C4-2B (cell line): ENCODE results near the gene DDX5.

Experiments
- H3K27ac ChIP-seq: fragments of 450-650 bp; 2 replicates; pipeline ENCODE4 v1.5.1; 2017
- ZFX ChIP-seq: fragments of 450-650 bp; IDR thresholded peaks from 2 replicates; pipeline ENCODE4 v1.6.1; 2017
- TF ChIP-seq, protein P1 (sequence below): fragments of 450-650 bp; conservative IDR thresholded peaks from 2 replicates; pipeline ENCODE4 v1.5.1; 2017; ENCODE audit warnings: mild to moderate bottlenecking

Gene DDX5

DNA sequence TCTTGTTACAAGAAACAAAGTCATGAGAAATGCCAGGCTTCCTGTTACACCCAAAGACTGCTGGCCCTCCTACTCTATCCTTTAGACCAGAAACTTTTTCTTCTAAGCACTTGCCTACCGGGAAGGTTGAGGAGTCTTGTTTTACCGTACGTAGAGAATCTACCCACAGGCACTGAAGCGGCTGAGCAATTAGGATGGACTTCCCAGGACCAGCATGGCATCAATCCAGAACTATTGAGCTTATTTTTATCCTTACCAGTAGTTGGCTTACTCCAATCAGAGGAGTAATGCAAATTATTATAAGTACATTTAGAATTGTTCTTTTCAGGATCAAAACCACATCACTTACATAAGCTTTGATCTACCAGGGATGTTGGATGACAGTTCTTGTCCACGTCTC is 26.3 kb upstream of the DDX5 start:
- TF ChIP-seq, protein P1, sequence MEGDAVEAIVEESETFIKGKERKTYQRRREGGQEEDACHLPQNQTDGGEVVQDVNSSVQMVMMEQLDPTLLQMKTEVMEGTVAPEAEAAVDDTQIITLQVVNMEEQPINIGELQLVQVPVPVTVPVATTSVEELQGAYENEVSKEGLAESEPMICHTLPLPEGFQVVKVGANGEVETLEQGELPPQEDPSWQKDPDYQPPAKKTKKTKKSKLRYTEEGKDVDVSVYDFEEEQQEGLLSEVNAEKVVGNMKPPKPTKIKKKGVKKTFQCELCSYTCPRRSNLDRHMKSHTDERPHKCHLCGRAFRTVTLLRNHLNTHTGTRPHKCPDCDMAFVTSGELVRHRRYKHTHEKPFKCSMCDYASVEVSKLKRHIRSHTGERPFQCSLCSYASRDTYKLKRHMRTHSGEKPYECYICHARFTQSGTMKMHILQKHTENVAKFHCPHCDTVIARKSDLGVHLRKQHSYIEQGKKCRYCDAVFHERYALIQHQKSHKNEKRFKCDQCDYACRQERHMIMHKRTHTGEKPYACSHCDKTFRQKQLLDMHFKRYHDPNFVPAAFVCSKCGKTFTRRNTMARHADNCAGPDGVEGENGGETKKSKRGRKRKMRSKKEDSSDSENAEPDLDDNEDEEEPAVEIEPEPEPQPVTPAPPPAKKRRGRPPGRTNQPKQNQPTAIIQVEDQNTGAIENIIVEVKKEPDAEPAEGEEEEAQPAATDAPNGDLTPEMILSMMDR: no peak
- no peak for TF ChIP-seq ZFX

DNA sequence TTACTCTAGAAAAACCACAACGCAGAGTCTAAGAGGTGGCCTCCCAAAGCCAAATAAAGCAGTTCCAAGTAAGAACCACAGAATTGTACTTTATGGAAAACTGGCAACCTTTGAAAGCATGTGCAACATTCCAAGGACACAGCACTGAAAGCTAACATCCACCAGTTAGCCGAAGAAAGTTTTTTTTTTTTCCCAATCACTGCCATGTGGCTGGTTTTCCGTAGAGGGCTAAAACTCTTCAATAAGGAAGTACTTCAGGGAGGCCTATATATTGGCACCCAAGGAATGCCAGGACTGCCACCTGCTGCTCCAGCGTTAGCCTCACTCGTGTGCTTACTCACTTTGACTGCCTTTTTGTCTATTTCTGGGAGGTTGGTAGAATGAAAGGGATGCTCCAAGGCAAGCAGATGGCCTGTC is 25.9 kb upstream of the DDX5 start:
- TF ChIP-seq, protein P1: no peak
- no peak for TF ChIP-seq ZFX

More for the DNA sequence above, 26.3 kb upstream of the DDX5 start:
- no peak overlapping the region for H3K27ac ChIP-seq

DNA sequence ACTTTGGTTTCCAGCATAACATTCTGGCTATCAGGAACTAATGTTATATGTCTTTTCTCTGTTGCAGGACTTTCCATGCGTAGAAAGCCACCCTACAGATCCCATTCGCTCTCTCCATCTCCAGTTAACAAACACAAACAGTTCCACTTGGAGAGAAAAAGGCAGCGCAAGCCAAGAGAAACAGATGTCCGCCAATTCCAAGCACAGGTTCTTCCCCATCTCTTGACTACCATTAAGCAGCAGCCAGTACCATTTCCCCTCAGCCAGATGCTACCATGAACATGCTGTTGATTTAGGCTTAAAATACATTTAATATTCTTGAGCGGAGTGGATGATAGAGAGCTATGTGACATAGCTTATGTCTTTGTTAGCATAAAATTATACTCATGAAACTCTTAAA is 23.1 kb upstream of the DDX5 start:
- no peak overlapping the region for H3K27ac ChIP-seq
- TF ChIP-seq, protein P1: no peak
- TF ChIP-seq ZFX: no peak

More for the DNA sequence above, 25.9 kb upstream of the DDX5 start:
- H3K27ac ChIP-seq: no peak overlapping the region

DNA sequence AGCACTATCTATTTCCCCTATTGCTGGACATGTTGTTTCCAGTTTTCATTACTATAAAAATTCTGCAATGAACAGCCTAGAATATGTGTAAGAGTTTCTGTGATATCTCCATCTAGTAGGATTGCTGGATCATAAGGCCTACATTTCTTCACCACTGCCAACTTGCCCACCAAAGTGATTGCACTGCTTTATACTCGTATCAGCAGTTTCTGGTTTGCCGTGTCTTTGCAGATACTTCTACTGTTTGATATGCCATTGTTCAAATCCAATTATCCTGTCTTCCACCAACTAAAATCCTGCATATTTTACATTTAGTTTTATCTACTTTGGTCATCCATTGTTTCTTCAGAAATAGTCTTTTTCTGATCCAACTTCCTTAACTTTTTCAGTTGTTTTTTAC is 21.8 kb upstream of the DDX5 start:
- H3K27ac ChIP-seq: no peak overlapping the region
- TF ChIP-seq ZFX: no peak
- TF ChIP-seq, protein P1: no peak

DNA sequence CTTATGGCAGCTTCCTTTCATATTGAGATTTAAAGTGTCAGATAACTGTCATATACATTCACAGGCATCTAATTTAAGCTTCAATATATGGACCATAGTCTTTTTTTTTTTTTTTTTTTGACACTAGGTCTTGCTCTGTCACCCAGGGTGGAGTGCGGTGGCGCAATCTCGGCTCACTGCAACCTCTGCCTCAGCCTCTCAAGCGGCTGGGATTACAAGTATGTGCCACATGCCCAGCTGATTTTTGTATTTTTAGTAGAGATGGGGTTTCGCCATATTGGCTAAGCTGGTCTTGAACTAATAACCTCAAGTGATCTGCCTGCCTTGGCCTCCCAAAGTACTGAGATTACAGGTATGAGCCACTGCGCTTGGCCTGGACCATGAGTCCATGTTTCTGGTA is 14.3 kb upstream of the DDX5 start:
- no peak overlapping the region for H3K27ac ChIP-seq
- TF ChIP-seq, protein P1: no peak
- TF ChIP-seq ZFX: no peak

DNA sequence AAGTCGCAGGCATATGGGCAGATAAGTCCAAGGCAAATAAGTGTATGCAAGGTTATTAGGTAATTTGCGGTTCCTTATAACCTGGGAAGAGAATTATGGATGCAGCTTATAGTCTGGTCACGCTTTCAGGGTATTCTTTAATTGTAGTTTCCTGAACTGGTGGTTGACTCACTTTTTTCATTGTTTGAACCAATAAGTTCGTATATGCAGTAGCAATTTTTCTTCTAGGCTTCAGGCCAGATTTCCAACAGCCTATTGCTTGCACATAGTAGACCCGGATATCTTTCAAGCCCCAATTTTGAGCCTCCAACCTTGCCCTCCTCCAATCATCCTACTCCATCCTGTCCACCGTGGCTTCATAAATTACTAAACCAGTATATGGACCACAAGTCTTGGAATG is 13.5 kb upstream of the DDX5 start:
- H3K27ac ChIP-seq: no peak overlapping the region
- TF ChIP-seq ZFX: no peak
- TF ChIP-seq, protein P1: no peak

DNA sequence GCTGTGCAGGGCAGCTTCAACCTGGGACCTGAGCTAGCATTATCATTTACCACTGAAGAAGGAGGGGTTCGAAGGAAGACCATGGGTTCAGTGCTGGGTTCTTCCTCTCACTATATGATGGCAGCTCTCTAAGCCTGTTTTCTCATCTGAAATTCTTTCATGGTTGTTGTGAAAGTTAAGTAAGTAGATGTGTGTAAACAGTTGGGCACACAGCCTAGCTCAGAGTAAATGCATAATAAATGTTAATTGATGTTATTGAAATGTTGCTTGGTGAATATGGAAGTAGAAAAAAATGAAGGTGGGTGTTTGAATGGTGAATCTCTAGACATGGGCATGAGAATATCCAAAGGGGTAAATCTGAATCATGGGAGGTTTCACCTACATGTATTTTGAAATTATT is 9.7 kb upstream of the DDX5 start:
- no peak for TF ChIP-seq ZFX
- TF ChIP-seq, protein P1: no peak
- no peak overlapping the region for H3K27ac ChIP-seq
